GM12878 (cell line): ENCODE results near the gene RRAS. TPM values are rescaled to one million over a fixed set of nuclear protein-coding genes. Genes with fewer than 3 reads are reported as not detected.
A peak's percentile ranks its signal among the peaks of the same experiment; 100 is the strongest.

ENCODE experiments used
- ASH2L ChIP-seq: fragments of 300-600, 200-600 bp; sonication (generic); IDR thresholded peaks from 2 replicates; pipeline ENCODE4 v1.6.1; 2017; ENCODE audit warnings: low read depth, mild to moderate bottlenecking, borderline replicate concordance
- ATF3 ChIP-seq: IDR thresholded peaks from 2 replicates; pipeline ENCODE4 v1.6.1; 2011; ENCODE audit warnings: low read depth, mild to moderate bottlenecking, low read length, moderate library complexity, borderline replicate concordance; ENCODE audit errors: extremely low read depth
- BCL11A ChIP-seq: IDR thresholded peaks from 2 replicates; pipeline ENCODE4 v1.6.1; 2011; ENCODE audit warnings: low read depth, low read length
- BHLHE40 ChIP-seq, 2 experiments: fragments of 450-650 bp in 1 of 2; IDR thresholded peaks; 2 replicates each; pipeline ENCODE4 v1.6.1; 2011 to 2017; ENCODE audit warnings: low read depth in 2 of 2, borderline replicate concordance in 1 of 2, improper control_type of control experiment in 1 of 2, low read length in 1 of 2, mild to moderate bottlenecking in 1 of 2
- CHD4 ChIP-seq: fragments of 200-600 bp; sonication (generic); IDR thresholded peaks from 2 replicates; pipeline ENCODE4 v1.6.1; 2016; ENCODE audit warnings: mild to moderate bottlenecking
- E4F1 ChIP-seq: fragments of 450-650 bp; IDR thresholded peaks from 2 replicates; pipeline ENCODE4 v1.6.1; 2018; ENCODE audit warnings: borderline replicate concordance, mild to moderate bottlenecking; ENCODE audit not compliant: partially characterized antibody
- EGR1 ChIP-seq, 2 experiments: IDR thresholded peaks; 1 replicate in 1 of 2; 2 replicates in 1 of 2; pipeline ENCODE4 v1.6.1; 2011 to 2012; ENCODE audit warnings: low read depth in 2 of 2, low read length in 2 of 2, borderline replicate concordance in 1 of 2, mild to moderate bottlenecking in 1 of 2, moderate library complexity in 1 of 2
- ESRRA ChIP-seq: IDR thresholded peaks from 2 replicates; pipeline ENCODE4 v1.6.1; 2012; ENCODE audit warnings: mild to moderate bottlenecking, low read length, improper control_type of control experiment
- HDAC6 ChIP-seq: fragments of 200-600 bp; sonication (generic); IDR thresholded peaks from one replicate; pipeline ENCODE4 v1.8.0; 2017; ENCODE audit warnings: antibody characterized with exemption; ENCODE audit not compliant: unreplicated experiment
- JUNB ChIP-seq: IDR thresholded peaks from 2 replicates; pipeline ENCODE4 v1.6.1; 2016; ENCODE audit warnings: antibody characterized with exemption, mild to moderate bottlenecking
- MEF2B ChIP-seq: fragments of 450-650 bp; IDR thresholded peaks from 2 replicates; pipeline ENCODE4 v1.6.1; 2018; ENCODE audit warnings: mild to moderate bottlenecking, moderate library complexity; ENCODE audit not compliant: partially characterized antibody, poor library complexity, severe bottlenecking
- NFIC ChIP-seq: IDR thresholded peaks from 2 replicates; pipeline ENCODE4 v1.6.1; 2012; ENCODE audit warnings: low read depth, mild to moderate bottlenecking, inconsistent platforms, low read length, moderate library complexity
- NRF1 ChIP-seq: conservative IDR thresholded peaks from 2 replicates; pipeline ENCODE4 v1.6.1; 2011; ENCODE audit warnings: mild to moderate bottlenecking, low read depth, low read length, improper control_type of control experiment
- POLR2AphosphoS5 ChIP-seq: IDR thresholded peaks from 2 replicates; pipeline ENCODE4 v1.6.1; 2011; ENCODE audit warnings: mild to moderate bottlenecking, low read length, inconsistent platforms
- POU2F2 ChIP-seq: IDR thresholded peaks from 3 replicates; pipeline ENCODE4 v1.6.1; 2011; ENCODE audit warnings: low read depth, mild to moderate bottlenecking, low read length, borderline replicate concordance
- RCOR1 ChIP-seq: conservative IDR thresholded peaks from 2 replicates; pipeline ENCODE4 v1.6.1; 2012; ENCODE audit warnings: low read depth, low read length, improper control_type of control experiment
- SMAD1 ChIP-seq: fragments of 450-650 bp; IDR thresholded peaks from 2 replicates; pipeline ENCODE4 v1.6.1; 2018; ENCODE audit warnings: mild to moderate bottlenecking, low read depth; ENCODE audit not compliant: partially characterized antibody
- SMC3 ChIP-seq: IDR thresholded peaks from 2 replicates; pipeline ENCODE4 v1.6.1; 2011; ENCODE audit warnings: low read length, improper control_type of control experiment, borderline replicate concordance
- SREBF1 ChIP-seq: IDR thresholded peaks from 2 replicates; pipeline ENCODE4 v1.6.1; 2012; ENCODE audit warnings: mild to moderate bottlenecking, low read length
- SRF ChIP-seq, 2 experiments: IDR thresholded peaks; 2 replicates each; pipeline ENCODE4 v1.6.1; 2011; ENCODE audit warnings: low read depth in 2 of 2, low read length in 2 of 2, mild to moderate bottlenecking in 1 of 2, moderate library complexity in 1 of 2
- SUPT20H ChIP-seq: IDR thresholded peaks from 2 replicates; pipeline ENCODE4 v1.6.1; 2011; ENCODE audit warnings: low read depth, mild to moderate bottlenecking, low read length, moderate library complexity, borderline replicate concordance; ENCODE audit not compliant: control insufficient read depth
- TAF1 ChIP-seq: IDR thresholded peaks from 2 replicates; pipeline ENCODE4 v1.6.1; 2011; ENCODE audit warnings: mild to moderate bottlenecking, low read depth, low read length, borderline replicate concordance
- USF2 ChIP-seq: IDR thresholded peaks from 2 replicates; pipeline ENCODE4 v1.6.1; 2011; ENCODE audit warnings: low read depth, low read length, improper control_type of control experiment, borderline replicate concordance
- YY1 ChIP-seq: IDR thresholded peaks from 2 replicates; pipeline ENCODE4 v1.6.1; 2011; ENCODE audit warnings: low read depth, mild to moderate bottlenecking, low read length
- ZBTB33 ChIP-seq: fragments of 450-650 bp; IDR thresholded peaks from 2 replicates; pipeline ENCODE4 v1.6.1; 2017; ENCODE audit warnings: mild to moderate bottlenecking
- polyA plus RNA-seq, 11 experiments: library from polyadenylated mRNA; depleted of rRNA in 4 of 11; unstranded in 6 of 11; stranded (reverse) in 5 of 11; fragments of >200 nt; fragmentation: Nextera tagmentation in 4 of 11; fragmentation: Illumina TruSeq in 1 of 11; extraction: Ambion mirVana in 4 of 11; extraction: Trizol in 1 of 11; gene quantifications; 1 replicate in 1 of 11; 2 replicates in 10 of 11; pipeline versions ENCODE4 v1.2.1 to v1.2.3, GENCODE V29; 2011 to 2016; ENCODE audit warnings: inconsistent platforms in 2 of 11, missing spikeins in 2 of 11, low read depth in 1 of 11
- total RNA-seq, 4 experiments: library from RNA; depleted of rRNA in 3 of 4; stranded (reverse); fragments of >200 nt in 3 of 4; fragmentation: Illumina TruSeq in 1 of 4; extraction: Trizol in 1 of 4; gene quantifications; 2 replicates each; pipeline versions ENCODE4 v1.2.1 to v1.2.3, GENCODE V29; 2013 to 2021

RRAS gene
- total and polyA plus RNA-seq, 10 of the 15 experiments (the other 5 are each of a cell fraction or from before 2014, with no cell fraction given): 0.24 to 5.8 (median 1.8) TPM

GRCh38 chr19:49677231-49677900, 37.4 kb upstream of the RRAS start, which contains the start of gene PRMT1 (continued):
- TF ChIP-seq HDAC6 (peak; percentile 24), POU2F2 (no peak; the same call in 2 of the 3 replicates), JUNB (no peak), SMAD1 (no peak), SRF (IDR thresholded peaks at IDR 0.05; ENCODE audit: low read depth in 2 of 2, low read length in 2 of 2) (0 out of 4 replicates have a peak, but pooled peaks of 1 of the 2 experiments have one; percentile 3), POLR2AphosphoS5 (peak; percentile 96), NRF1 (no peak), CHD4 (no peak), MEF2B (peak; percentile 83), TAF1 (peak; percentile 83), SREBF1 (no peak), YY1 (peak; percentile 95), NFIC (no peak), E4F1 (no peak), ESRRA (no peak), SUPT20H (no peak), EGR1 (IDR thresholded peaks at IDR 0.05; ENCODE audit: borderline replicate concordance in 1 of 2, low read depth in 2 of 2, low read length in 2 of 2) (peak in 1 of 2 experiments; percentile 66; a peak in 1 of 3 replicates), SMC3 (no peak), BCL11A (no peak), USF2 (peak; percentile 22; the same call in 1 of the 2 replicates), BHLHE40 (IDR thresholded peaks at IDR 0.05; ENCODE audit: borderline replicate concordance in 1 of 2, low read depth in 2 of 2, low read length in 1 of 2) (peak; percentile 79 to 90; a peak in 3 of 4 replicates), RCOR1 (peak; percentile 0; the same call in 1 of the 2 replicates), ATF3 (no peak; the same call in 1 of the 2 replicates), ASH2L (no peak), ZBTB33 (no peak)
